Renal cortex interstitium (tissue), 15 donors: ENCODE data around the gene SHISA8. TPM values are rescaled to one million over a fixed set of nuclear protein-coding genes. Genes with fewer than 3 reads are reported as not detected.
A peak's percentile ranks its signal among the peaks of the same experiment; 100 is the strongest.
"Not testable (repeated sequence)": the region's sequence is repeated elsewhere in the genome, so short reads cannot be mapped to it uniquely, and the experiment has no call there.

Experiments used
- DNase-seq, 11 donors: peaks; one replicate each; pipeline ENCODE4 v3.0.0-alpha.2; 2013; ENCODE audit warnings: low read depth in 9 of 11, low spot score in 4 of 11; ENCODE audit errors: extremely low read depth in 1 of 11
- long read RNA-seq, 16 experiments: transcript quantifications; one replicate each; lab custom pipeline, GENCODE V29; 2026
- polyA plus RNA-seq, 3 donors: library from polyadenylated mRNA; unstranded; fragments of 120-200 nt; gene quantifications; one replicate each; pipeline ENCODE4 v1.2.1, GENCODE V29; 2013; ENCODE audit not compliant: insufficient read length in 3 of 3

The SHISA8 gene
- 1 to 10 TPM in 2 of 3 donors, under 1 TPM in 1; 0.36 to 1.3 (median 1.0) TPM for polyA plus RNA-seq
- long read RNA-seq, donor 1, result 0 reads
- long read RNA-seq, donor 2, result 0 reads
- long read RNA-seq, donor 3, result 0 reads
- long read RNA-seq, donor 4, result 0 reads
- long read RNA-seq, donor 5, result 0 reads
- long read RNA-seq, donor 6, partial matches to known transcripts, result 0 of 1 reads
- long read RNA-seq, donor 6, other reads (novel, unspliced or antisense), result 0 of 1 reads
- long read RNA-seq, donor 7, result 0 reads
- long read RNA-seq, donor 8, result 0 reads
- long read RNA-seq, donor 9, result 0 reads
- long read RNA-seq, donor 10, result 0 reads
- long read RNA-seq, donor 11, result 0 reads
- long read RNA-seq, donor 12, result 0 reads
- long read RNA-seq, donor 13, result 0 reads
- long read RNA-seq, donor 14, result 0 reads
- long read RNA-seq, donor 15, result 0 reads
- long read RNA-seq, donor 16, result 0 reads

DNA sequence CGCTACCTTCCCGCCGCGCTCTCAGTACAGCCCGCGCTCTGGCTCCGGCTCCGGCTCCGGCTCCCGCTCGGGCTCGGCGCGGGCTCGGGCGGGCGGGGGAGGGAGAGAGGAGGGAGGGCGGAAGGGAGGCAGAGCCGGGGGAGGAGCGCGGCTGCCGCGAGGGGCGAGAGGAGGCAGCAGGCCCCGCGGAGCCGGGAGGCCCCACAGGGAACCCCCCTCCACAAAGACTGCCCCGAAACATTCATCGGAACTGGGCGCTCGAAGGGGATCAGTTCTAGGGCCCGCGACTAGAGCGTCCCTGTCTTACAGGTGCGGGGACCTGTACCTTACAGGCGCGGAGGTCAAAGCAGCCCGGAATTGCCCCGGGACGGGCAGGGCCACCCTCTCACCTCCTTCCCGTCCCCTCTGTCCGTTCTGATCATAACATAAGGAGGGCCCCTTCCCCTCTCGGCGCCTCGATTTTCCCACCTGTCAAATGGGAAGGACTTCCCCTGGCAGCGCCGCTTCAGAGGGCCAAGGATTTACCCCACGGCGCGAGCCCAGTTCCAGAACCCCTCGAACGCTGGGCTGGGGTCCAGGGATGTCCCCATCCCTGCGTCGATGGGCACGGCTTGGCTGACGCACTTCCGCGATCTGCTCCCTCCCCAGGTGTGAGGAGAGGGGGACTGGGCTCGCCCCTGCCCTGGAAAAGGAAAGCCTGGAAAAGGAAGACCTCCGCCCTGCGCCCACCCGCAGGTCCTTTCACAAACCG lies at the start of gene SHISA8:
TSS of gene SHISA8 (minus strand) at position 40 of the 751 bp plus-strand sequence. CDS start 407 bp downstream, outside the sequence.
- peak in 3 of 11 donors; percentile 56 to 63 (median 58) for DNase-seq

DNA sequence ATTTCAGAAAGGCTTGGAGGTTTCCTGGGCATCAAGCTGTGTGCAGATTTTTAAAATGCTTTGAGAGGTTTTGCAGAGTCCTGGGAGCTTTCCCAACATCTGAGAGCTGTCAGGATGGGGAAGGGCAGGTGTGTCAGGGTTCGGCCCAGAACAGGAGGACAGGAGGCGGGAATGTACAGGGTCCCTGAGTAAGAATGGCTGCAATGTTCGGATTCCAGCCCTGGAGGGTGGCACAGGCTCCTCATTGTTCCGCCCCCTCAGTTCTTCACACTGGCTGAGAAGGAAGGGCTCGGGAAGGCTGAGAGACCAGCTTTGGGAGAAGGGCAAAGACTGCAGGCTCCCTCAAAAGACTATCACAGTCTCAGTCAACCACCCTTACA lies 49.2 kb upstream of the SHISA8 start:
- DNase-seq, result no peak

DNA sequence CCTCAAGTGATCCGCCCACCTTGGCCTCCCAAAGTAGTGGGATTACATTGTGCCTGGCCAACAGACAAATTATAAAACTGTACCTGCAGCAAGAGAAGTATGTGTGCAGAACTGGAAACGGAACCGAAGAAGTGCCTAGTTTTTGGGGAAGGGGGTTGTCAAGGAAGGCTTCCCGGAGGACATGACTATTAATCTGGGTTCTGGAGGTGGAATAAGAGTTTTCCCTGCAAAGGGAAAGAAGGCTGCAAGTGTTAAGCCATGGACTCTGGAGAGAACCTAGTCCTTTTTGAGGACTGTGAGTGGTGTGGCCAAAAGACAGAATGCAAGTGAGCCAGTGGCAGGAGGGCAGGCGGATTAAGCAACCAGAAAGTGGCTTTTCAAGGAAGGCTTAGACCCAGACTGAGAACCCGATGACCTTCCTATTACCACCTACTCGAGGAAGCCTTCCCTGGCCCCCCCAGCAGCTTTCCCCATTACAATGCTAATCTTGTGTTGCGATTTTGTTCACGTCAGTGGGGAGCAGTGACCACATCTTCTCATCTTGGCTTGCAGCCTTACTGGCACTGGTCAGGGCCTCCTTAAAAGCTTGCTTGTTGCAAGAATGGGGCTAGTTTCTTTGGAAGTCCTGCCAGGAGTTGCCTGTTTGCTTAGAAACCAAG lies 48.7 kb upstream of the SHISA8 start:
- DNase-seq, result no peak

DNA sequence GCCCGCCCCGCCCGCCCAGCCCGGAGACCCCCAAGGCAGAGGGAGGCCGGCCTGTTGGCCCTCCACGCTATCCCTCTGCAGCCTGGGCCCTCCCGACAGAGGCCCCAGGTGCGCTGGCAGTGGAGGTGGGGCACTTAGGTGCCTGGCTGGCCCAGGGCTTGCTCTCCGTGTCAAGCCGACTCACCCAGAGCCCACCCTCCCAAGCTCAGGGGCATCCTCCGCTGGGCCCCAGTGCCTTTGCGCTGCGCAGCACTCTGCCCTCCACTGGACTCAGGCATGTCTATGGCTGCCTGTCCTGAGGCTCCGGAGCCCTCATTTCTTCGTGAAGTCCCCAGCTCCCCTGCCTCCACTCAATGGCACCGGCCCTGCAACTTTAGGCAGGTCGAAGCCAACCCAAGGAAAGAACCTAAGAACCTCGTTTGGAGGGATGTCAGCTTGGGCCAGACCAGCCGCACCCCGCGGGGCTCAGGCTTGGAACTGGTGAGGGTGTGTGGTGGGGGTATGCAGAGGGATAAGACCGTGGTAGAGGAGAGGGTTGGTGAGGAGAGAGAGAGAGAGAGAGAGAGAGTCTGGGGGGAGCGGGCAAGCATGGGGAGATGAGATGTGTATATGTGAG lies 43.2 kb upstream of the SHISA8 start:
- no peak for DNase-seq

DNA sequence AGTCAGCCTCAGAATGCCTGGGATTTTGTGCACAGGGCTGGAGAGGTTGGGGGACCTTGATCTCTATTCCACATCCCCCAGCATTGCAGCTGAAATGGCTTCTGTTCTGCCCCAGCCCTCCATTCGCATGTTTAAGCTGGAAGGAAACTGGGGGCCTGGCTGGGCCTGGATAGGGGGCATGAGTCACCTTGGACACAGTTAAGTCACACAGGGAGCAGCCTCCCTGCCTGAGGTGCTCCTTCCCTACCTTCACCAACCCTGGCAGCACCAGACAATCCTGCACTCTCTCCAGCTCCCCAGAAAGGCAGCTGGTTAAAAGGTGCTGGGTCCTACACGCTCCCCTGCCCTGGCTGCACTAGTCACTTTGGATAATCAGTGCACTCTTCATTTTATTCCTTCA lies 37.8 kb upstream of the SHISA8 start:
- DNase-seq, result no peak

DNA sequence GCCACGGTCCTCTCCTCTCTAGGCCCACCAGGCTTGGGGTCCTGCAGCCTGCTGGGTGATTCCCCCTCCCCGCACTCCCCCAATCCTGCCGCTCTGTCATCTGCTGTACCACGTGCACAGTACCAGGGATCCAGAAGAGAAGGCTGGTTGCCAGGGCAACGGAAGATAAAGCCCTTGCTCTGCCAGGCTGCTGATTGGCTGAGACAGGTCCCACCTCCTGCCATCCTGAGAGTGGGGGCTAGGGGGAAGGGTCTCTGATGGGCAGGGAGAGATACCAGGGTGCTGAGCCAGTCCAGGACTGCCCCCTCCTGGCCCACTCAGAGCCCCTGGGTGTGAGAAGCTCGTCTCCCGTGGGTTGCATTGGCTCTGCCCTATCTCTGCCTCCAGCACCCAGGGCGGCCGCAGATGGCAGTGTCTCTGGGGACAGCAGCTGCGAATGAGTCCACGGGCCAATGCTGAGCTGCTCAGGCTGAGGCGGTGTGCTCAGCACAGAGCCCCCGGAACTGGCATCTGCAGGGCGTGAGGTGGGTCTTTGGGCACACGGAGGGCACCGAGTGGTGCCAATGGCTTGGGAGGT lies 37.1 kb upstream of the SHISA8 start, which contains the start of gene SMIM45:
TSS of gene SMIM45 (plus strand) at position 253 of the 577 bp plus-strand sequence.
- DNase-seq, result no peak

DNA sequence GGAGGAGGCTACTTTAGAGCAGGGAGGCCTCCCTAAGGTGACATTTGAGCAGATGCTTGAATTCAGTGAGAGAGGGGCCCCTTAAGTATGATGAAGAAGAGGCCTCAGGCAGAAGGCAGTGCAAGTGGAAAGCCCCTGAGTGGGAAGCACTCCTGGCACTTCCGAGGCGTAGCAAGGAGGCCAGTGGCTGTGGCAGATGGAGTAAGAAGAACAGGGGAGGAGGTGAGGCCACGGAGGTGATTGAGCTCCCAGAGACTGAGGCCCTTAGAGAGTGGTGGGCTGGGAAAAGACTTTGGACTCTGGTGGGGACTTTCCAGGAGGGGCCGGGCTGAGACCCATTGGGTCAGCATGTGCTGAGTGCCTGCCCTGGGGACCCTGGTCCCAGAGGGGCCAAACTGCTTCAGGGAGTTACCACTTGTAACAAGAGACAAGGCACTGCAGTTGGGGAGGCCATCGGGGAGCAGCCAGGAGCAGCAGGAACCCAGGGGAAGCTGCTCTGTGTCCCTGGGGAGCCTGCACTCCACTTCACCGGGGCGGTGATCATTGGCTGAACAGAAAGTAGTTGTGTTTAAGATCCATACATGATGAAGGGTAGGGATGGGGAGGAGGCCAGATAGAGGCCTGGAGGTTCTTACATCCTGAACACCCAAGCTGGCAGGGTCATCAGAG lies 34.6 kb upstream of the SHISA8 start:
- no peak for DNase-seq

DNA sequence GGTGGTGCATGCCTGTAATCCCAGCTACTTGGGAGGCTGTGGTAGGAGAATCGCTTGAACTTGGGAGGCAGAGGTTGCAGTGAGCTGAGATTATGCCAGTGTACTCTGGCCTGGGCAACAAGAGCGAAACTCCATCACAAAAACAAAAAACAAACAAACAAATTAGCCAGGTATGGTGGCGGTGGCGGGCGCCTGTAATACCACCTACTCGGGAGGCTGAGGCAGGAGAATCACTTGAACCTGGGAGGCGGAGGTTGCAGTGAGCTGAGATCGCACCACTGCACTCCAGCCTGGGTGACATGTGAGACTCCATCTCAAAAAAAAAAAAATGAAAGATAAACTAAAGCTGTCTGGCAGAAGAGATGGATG lies 34.0 kb upstream of the SHISA8 start:
- DNase-seq, result not testable (repeated sequence)

DNA sequence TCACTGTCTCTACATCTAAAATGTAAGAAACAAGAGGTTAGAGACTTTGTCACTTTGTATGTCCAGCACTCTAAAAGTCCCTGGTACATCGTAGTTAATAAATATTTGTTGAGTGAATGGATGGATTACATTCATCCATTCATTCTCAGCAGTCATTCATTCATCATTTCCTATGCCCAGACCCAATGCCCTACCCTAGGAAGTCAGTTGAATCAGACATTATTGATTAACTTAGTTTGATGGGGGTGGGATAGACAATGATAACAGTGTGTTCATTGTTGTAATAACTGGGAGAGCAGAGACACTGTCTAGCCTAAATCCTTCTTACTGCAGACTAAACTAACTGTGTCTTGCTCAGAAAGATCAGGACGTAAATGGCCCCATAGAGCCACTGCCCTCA lies 33.3 kb upstream of the SHISA8 start:
- no peak for DNase-seq

DNA sequence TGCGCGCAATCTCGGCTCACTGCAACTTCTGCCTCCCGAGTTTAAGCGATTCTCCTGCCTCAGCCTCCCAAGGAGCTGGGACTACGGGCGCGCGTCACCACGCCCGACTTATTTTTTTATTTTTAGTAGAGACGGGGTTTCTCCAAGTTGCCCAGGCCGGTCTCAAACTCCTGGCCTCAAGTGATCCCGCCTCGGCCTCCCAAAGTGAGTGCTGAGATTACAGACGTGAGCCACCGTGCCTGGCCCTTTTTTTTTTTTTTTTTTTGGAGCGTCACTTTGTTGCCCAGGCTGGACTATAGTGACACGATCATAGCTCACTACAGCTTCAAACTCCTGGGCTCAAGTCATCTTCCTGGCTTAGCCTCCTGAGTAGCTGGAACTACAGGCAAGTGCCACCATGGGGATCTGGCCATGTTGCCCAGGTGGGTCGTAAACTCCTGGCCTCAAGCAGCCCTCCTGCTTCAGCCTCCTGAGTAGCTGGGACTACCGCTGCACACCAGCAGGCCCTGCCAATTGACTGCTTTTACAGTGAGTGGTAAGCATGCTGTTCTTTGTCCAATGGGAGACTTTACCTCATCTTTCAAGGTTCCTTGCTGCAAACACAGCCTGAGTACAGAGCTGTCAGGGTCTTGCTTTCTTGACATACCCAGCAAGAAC lies 32.7 kb upstream of the SHISA8 start:
- DNase-seq, result no peak

DNA sequence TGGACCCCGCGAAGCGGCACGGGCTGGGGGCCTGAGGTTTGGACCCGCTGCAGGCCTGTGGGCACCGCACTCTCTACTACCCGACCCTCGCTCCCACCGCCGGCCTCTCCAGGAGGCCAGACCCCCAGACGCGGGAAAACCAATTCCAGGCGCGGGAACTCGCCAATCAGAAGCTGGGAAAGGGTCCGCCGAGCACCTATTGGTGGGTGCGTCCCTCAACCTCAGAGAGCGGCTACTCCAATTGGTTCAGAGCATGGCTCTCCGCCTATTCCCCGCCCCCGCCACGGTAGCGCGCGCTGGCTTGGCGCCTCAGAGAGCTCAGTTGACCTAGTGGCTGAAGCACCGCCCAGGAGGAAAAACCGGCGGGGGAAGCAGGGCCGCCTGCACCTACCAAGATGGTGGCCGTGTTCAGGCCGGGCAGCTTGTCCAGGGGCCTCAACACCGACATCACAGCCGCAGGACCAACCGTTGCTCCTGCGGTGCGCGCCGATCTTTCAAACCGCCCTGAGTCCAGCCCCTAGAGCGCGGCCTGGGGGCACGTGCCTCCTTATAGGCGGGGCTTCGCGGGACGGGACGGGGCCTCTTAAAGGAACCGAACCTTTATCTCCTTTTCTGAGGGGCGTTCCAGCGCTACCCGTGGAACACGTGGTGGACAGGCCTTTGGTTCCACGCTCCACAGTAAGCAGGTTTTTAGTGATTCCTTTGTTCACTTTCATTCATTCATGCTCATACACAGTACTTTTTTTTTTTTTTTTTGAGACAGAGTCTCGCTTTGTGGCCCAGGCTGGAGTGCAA lies 32.0 kb upstream of the SHISA8 start, which contains the start of gene CENPM:
TSS of gene CENPM (minus strand) at position 524 of the 795 bp plus-strand sequence. CDS start at position 448, 76 bp downstream.
- peak; percentile 85 to 95 (median 91) for DNase-seq

DNA sequence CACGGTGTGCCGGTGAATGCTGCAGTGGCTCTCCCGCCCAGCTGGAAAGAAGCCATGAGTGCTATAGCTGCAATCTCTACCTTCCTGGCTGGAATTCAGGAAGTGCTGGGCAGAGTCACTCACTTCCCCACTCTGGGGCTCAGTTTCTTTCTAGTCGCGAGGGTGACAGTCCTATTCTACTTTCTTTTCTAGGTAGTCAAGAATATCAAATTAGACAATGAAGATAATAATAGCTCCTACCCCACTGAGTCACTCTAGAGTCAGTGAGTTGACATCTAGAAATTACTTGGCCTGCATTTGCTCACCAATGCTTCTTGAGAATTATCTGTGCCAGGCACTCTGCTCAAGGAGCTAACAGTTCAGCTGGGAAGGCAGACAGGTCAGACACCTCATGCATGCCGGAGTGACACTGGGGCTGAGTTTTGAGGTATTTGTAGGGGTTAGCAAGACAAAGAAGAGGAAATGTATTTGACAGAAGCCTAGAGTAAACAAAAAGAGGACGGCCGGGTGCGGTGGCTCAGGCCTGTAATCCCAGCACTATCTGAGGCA lies 28.9 kb upstream of the SHISA8 start:
- DNase-seq, result no peak

DNA sequence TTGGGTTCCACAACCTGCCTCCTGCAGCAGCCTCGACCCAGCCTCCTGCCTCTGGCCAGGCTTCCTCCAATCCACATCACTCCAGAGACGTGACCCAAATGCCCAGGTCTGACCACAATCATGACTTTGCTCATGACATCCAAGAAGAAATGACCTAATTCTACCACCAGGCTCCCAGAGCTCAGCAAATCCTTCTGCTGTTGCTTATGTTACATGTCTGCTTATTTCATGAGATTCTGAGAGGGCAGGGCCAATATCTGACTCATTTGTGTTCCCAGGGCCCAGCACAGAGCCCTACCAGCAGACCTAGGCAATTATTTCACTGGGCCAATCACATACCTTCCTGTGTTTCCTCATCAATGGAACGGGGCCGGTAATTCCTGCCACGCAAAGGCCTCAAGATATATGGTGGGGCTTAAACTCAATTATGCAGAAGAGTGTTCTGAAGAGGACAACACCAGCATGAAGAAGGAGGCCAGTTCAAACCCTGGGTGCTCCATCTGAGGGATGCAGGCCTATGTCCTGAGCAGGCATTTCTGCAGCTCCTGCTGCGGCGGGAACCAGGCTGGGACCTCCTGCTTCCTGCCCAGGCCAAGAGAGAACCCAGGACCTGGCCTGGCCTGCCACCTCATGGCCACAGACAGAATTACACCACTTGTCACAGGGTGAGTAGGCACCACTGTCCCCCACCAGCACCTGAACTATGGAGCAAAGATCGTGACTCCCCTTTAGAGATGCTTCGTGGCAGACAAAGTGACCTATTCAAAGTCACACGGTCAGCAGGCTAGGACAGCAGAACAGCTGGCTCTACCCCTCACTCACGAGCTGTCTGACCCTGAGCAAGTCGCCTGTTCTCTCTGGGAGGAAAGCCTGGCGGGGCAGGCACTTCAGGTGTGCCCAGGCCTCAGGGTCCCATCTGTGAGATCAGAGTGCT lies 26.2 kb upstream of the SHISA8 start:
- DNase-seq, result peak in 8 of 11 donors; percentile 45 to 75 (median 68)

DNA sequence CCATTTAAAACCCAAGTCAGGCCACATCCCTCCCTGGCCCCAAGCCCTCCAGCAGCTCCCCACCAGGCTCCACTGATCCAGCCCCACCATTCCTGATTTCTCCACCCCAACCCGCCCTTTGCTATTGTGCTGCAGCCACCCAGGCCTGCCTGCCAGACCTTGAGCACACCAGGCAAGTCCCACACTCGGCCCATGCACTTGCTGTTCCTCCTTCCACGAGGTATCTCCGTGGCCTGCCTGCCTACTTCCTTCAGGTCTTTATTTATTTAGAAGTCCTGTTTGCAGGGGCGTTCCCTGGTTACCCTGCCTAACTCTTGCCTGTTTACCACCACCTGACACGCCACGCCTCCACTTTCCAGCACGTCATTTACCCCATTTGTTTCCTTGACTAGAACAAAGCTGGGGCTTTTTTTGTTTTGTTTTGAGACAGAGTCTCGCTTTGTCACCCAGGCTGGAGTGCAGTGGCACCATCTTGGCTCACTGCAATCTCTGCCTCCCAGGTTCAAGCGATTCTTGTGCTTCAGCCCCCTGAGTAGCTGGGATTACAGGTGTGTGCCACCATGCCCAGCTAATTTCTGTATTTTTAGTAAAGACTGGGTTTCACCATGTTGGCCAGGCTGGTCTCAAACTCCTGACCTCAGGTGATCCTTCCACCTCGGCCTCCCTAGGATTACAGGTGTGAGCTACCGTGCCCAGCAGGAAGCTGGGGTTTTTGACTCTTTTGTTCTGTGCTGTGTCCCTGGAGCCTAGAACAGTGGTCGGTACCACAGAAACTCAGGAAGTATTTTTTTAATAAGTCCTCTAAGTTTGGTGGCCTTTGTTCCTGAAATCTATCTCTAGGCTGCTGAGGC lies 25.3 kb upstream of the SHISA8 start:
- DNase-seq, result no peak

DNA sequence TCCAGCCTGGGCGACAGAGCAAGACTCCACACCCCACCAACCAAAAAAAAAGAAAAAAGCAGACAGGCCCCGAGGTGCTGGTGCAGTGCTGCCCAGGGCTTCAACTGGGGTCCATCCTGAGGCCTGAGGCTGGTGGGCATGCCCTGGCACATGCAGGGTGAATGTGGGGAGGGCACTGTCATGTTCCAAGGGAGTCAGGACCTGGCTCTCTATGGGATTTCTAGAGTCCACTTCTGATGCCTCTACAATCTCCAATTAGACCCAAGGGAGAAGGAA lies 22.0 kb upstream of the SHISA8 start:
- no peak for DNase-seq
